Colon (tissue), 2 donors: ENCODE measurements around the gene PRRC1.

Experiments
- FAIRE-seq: peaks from 2 replicates; lab custom pipeline; 2012; peaks lifted over from hg19 to GRCh38; lab: Jason Lieb, UNC
- donor health status: control.
- donor health status: control.

PRRC1 gene

DNA sequence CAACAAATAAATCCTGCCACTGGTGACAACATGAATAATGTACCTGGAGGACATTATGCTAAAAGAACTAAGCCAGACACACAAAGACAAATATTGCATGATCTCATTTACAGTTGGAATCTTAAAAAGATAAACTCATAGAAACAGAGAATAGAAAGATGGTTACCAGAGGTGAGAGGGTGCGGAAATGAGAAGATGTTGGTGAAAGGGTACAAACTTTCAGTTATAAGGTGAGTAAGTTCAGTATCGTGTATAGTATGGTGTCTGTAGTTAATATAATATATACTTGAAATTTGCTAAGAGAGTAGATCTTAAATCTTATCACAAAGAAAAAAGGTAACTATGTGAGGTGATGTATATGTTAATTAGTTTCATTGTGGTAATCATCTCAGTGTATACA is 63.3 kb downstream of the PRRC1 start:
- no peak for FAIRE-seq

DNA sequence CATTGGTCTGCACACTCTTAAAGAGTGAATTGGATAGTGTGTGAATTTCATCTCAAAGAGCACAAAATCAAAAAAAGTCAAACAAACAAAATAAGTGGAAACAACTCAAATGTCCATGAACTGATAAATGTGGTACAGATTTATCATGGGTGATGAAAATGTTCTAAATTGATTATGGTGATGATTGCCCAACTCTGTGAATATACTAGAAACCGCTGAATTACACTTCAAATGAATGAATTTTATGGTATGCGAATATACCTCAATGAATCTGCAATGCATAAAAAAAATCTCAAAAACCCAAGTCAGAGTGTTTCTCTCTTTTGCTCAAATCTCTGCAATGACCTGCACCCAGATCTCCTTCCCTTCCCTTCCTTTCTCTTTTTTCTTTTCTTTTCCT is 64.0 kb downstream of the PRRC1 start:
- FAIRE-seq: no peak

GRCh38 chr5:127582773-127583370 is 65.4 kb downstream of the PRRC1 start:
- no peak for FAIRE-seq

GRCh38 chr5:127583866-127584265 is 66.4 kb downstream of the PRRC1 start:
- FAIRE-seq: no peak

DNA sequence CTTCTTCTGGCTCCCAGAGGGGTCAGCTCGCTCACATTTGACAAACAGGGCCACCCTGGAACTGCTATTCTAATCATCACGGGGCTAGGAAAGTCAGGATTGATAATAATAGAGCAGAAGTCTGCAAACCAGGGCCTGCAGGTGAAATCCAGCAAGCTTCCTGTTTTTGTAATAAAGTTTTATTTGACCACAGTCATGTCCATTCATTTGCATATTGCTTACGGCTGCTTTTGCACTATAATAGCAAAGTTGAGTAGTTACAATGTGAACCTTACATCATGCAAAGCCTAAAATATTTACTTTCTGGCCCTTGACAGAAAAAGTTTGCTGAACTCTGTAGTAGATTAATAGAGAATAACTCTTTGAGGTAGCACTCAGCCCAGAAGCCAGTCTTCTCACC is 68.2 kb downstream of the PRRC1 start:
- FAIRE-seq: no peak

DNA sequence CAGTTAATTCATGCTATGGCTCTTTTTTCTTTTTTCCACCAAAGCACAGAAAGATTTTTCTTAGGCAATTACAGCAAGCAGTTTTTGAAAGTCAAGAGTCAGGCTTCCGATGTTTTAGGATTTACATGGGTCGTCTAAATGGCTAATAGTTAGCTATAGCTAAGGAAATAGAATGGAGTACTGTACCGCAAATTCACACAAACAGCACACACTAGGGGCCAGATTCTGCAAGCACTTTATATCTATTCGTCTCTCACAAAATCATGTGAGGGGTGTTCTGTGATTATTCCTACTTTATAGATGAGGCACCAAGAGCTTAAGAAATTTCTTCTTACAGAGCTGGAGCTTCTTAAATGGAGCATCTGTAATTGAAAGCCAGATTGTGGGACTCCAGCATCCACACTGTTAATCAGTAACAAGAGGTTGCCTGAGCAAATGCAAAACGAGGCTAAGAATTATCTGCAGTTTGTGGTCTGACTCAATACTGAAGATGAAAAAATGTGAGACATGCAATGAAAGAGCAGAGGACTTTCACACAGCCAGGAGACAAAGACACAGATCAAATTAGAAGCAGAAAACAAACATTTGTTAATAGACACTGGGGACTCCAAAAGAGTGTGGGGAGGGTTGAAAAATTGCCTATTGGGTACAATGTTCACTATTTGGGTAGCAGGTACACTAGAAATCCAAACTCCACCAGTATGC is 68.8 kb downstream of the PRRC1 start:
- no peak for FAIRE-seq

DNA sequence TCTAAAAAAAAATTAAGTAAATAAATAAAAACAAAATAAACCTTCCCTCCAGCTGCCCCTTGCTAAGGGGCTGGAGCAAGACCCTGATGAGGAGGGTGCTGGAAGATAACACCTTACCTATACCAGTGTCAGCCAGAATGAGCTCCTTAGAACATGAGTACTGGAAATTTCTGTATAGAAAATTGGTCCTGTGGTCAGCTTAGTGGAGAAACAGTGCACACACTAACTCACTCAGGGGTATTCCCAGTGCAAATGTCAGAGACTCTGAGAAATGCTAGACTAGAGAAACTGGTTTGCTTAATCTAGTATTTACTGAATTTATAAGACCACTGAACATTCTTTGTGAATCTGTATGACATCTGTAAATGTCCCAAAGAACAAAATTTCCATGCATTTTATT is 69.4 kb downstream of the PRRC1 start:
- no peak for FAIRE-seq

- no peak for FAIRE-seq
Observed at GRCh38 chr5:127587246-127587917, 69.9 kb downstream of the PRRC1 start.

DNA sequence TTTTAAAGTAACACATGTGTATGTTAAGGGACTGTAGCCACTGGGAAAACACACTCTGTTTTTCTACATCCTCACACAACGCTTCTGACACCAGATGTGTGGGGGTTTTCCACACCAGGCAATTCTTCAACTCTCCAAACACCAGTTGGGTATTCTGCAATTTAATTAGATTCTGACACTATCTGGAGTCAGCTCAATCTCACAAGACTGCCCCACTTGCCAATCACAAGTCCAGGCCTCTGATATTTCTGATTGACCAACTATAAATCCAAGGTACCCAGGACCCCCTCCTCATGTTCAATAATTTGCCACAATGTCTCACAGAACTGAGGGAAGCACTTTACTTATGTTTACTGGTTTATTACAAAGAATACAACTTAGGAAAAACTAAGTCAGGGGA is 70.9 kb downstream of the PRRC1 start:
- no peak for FAIRE-seq

DNA sequence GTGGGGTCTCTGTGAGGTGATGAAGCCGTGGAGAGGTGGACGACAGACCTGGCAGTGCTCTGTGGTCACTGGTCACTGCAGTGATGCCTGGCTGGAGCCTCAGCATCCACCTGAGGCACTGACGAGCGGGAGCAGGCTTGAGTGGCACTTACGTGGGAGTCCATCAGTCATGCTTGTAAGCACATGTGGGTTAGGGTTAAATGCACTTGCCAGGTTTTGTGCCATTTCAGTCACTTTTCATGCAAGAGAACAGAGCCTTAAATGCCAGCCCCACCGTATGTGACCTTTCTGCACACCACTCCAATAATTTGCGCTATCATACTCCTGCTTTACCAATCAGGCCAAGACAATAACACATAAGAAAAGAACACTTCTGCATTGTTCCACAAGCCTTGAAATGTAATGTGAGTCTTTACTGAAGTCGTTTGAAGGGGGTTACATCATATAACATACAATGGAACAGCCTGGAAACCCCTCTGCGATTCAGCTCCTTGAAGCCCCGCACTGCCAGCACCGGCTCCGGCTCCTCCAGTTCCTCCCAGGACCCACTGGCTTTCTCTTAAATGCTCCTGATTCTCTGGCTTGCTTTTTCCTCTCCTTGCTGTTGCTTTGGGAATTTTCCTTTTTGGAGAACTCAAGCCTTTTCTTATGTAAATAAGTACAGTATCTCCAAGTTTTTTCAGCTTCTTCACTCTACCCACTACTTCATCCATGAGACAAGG is 72.0 kb downstream of the PRRC1 start:
- FAIRE-seq: no peak

DNA sequence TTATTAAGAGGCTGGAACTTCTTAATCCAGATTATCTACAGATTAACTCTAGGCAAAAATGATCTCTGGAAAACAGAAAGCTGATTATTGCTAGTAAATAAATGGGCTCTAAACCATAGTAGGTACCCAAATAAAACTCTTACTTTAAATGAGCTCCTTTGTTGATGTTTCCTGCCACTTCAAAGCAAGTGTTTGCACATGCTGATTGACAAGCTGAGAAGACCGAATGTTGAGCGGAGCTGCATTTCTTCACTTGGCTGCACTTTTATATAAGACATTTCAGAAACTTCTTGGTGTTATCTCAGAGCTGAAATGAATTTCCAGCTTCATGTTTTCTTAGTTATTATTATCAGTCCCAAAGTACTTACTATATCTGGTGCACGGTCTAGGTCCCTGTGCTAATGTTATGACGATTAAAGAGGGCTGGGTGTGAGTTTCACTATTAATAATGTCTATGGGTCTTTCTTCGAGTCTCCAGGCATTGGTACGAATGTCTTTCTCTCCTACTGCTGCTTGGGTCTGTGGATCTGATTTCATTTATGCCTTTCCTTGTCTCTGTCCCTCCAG is 72.8 kb downstream of the PRRC1 start:
- no peak for FAIRE-seq

DNA sequence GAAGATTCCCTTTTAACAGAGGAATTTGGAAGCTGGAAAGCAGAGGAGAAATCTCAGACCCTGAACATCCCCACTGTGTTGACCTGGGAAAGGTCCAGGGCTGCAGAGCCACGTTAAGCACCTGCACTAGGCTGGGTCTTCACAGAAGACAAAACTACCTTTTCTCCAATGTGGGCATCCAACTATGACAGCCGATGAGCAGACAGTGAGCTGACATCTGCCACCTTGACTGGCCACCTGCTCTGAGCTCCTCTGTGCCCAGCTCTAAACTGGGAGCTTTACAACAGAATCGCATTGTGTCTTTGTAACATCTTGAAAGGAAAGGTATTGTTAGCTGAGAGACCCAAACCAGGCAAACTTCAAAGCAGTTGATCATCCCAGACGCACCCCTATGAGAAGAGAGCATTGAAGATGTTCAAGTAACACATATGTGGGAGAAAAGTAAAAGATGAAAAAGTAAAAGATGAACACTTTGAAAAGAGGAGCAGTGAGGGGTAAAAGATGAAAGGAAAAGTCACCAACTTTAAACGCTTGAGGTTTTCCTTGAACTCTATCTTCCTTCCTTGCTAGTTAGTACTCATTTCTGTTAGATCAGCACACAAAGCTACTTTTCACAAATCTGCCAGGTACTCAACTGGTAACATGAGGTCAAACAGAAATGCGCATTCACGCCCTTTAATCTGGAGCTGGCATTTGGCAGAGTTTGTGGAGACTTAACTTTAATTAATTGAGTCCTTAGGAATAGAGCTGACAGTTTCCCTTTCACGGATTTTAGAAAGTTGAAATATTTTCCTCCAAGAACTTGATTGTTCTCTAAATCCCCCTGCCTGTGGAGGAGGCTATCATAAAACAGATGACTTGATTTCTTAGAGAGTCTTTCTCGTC is 78.3 kb downstream of the PRRC1 start:
- FAIRE-seq: no peak

DNA sequence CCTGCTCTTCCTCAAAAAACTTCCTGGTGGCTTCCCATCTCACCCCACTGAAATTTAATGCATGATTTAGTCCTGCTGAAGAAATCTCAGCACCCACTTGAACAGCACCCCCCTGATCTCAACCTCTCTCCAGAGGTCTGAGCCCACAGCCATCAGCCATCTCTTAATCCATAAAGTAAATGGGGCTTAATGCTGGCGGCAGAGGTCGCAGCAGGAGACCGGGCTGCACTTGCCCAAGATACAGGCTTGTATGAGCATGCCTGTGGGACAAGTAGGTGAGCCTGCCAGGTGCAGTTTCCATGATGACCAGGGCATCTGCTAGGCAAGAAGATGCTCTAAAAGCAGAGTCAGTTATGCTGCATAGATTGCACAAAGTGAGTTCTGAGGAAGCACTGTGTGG is 79.1 kb downstream of the PRRC1 start:
- FAIRE-seq: no peak

DNA sequence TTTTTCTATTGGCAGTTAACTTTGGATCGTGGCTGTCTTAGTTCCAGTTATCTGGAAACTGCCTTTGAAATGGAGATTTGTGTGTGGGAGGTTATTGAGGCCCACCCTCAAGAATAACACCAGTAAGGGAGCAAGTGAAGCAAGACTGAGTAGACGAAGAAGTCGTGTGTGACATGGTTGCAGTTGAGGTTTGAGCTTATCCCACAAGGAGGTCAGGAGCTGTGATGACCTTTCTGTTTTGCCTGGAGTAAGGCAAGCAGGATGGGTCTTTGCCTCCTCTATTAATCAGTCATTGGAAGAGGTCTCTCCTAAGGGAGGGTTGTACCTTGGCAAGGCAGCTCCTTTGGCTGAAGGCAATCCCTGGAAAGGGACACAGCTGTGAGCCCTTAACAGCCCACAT is 81.9 kb downstream of the PRRC1 start:
- FAIRE-seq: no peak

- FAIRE-seq: no peak
Observed at GRCh38 chr5:127599847-127600246, 82.4 kb downstream of the PRRC1 start.

DNA sequence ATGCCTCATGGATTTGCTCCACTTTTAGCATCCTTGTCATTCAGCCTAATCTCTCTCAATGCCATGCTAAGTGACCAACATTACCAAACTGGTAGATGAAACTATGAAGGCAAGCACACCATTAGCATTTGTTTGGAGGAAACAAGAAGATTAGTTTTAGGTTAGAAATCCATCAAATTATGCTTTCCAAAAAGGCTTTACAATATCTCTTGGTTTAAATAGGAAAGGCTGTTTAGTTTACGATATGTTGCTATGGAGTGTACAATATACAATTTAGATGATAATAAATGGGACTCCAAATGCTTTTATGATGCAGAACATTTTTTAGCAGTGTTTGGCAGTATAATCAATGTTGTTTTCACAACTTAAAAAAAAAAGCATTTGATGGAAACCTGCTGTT is 83.7 kb downstream of the PRRC1 start:
- no peak for FAIRE-seq

- no peak for FAIRE-seq
Observed at GRCh38 chr5:127601601-127602000, 84.2 kb downstream of the PRRC1 start.

DNA sequence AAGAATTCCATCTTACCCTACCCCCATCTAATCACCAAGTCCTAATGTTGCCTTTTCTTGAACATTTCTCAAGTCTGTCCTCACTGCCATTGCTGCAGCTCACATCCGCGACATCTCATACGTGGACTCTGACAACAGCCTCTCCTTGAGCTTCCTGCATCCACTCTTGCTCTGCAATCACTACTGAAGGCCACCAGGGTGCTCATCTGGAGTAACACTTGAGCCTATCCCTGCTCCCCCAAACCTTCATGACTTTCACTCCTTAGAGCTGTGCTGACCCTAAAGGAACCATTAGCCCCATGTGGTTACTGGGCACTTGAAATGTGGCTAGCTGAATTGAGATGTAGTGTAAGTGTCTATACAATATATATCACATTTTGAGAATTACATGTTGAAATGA is 85.0 kb downstream of the PRRC1 start:
- FAIRE-seq: no peak

GRCh38 chr5:127602896-127603844 is 85.7 kb downstream of the PRRC1 start:
- FAIRE-seq: no peak
